ENCODE measurements around the gene CCDC85C.
"Not testable (repeated sequence)": the region's sequence is repeated elsewhere in the genome, so short reads cannot be mapped to it uniquely, and the experiment has no call there.

The CCDC85C gene

GRCh38 chr14:99603471-99604277 lies at the start of gene CCDC85C:
Gene CCDC85C (minus strand): TSS chr14:99604207. CDS start chr14:99603959, 248 bp downstream.
- DNase-seq (ENCODE audit: low read depth): no peak

DNA sequence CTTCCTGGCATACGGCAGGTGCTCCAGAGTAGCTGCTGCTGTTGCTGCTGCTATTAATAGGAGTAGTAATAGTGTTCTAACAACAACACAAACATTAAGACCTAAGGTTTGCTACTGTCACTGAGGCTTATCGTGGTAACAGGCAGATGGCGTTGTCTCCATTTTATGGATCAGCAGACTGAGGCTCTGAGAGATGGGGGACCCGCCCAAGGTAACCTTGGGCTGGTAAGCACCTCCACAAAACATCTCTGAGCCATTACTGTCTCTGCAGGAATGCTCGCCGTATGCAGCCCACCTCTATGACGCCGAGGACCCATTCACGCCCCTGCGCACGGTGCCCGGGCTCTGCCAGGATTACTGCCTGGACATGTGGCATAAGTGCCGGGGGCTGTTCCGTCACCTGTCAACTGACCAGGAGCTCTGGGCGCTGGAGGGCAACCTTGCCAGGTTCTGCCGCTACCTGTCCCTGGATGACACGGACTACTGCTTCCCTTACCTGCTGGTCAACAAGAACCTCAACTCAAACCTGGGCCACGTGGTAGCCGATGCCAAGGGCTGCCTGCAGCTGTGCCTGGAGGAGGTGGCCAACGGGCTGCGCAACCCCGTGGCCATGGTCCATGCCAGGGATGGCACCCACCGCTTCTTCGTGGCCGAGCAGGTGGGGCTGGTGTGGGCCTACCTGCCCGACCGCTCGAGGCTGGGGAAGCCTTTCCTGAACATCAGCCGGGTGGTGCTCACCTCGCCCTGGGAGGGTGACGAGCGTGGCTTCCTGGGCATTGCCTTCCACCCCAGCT lies 48.1 kb upstream of the CCDC85C start:
- H3K4me3 ChIP-seq (ENCODE audit: low read depth, low read length): no peak overlapping the region
- no peak for DNase-seq (ENCODE audit: low read depth)

More at GRCh38 chr14:99603471-99604277, at the start of gene CCDC85C:
- peak within 1 kb of the TSS; percentile 72 for H3K4me3 ChIP-seq (ENCODE audit: low read depth, low read length)

- DNase-seq (ENCODE audit: low read depth): no peak
- H3K4me3 ChIP-seq (ENCODE audit: low read depth, low read length): no peak overlapping the region
These were observed 46.2 kb upstream of the CCDC85C start for GRCh38 chr14:99650189-99650588.

DNA sequence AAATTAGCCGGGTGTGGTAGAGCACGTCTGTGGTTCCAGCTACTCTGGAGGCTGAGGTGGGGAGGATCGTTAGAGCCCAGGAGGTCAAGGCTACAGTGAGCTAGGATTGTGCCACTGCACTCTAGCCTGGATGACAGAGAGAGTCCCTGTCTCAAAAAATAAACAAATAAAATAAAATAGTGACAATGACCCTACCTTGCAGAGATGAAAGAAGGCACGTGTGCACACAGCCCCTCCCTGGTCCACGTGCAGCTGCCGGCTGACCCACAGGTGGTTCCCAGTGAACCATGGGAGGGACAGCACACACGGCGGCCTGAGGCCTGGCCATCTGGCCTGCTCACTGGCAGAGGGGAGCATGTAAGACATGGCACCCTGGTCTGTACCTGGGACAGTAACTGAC lies 45.6 kb upstream of the CCDC85C start:
- DNase-seq (ENCODE audit: low read depth): no peak
- H3K4me3 ChIP-seq (ENCODE audit: low read depth, low read length): no peak overlapping the region

GRCh38 chr14:99649219-99649618 lies 45.2 kb upstream of the CCDC85C start:
- H3K4me3 ChIP-seq (ENCODE audit: low read depth, low read length): no peak overlapping the region
- DNase-seq (ENCODE audit: low read depth): no peak

DNA sequence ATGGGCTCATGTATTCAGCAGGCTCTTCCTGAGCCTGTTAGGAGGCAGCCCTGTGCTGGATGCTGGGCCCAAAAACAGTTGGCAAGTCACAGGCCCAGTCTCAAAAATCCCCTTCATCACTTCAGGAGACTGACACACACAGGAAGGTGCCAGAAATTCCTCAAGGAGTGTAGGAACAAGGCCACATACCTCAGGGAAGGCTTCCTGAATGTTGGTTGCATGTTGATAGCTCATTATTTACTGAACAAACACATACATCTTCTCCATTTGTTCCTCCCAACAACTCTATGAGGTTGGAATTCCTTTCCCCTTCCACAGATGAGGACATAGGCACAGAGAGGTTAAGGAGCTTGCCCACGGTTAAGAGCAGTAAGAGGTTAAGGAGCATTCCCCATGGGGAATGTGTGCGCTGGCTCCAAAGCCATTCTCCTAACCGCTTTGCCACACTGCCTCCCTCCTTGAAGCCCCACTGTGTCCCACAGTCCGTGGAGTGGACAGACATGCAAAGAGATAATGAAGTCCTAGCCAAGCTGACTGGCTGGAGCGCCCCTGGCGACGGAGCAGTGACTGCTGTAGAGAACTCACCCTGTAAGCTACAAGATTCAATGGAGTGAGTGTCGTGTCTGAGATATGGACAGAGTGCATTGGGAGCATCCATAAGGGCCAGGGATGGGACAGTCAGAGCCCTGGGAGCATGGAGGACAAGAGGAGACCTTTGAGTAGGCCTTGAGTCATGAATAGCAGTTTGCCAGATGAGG lies 44.2 kb upstream of the CCDC85C start:
- H3K4me3 ChIP-seq (ENCODE audit: low read depth, low read length): no peak overlapping the region
- no peak for DNase-seq (ENCODE audit: low read depth)

DNA sequence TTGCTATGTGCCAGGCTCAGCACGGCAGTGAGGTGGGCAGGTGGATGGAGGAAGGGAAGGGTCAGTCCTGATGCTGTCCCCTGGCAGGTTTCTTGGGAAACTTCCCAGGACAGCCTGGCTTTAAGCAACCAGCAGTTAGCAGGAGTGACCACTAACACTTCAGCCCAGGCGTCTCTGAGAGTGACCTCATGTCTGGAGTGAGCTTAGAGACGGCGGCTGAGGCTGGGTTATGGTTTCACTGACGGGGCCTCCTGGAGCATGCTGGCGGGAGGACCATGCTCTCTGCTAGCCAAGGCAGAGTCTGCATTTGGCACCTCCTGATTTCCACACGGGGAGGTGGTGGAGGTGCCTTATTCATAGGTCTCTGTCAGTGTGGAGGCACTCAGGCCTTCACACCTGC lies 43.4 kb upstream of the CCDC85C start:
- H3K4me3 ChIP-seq (ENCODE audit: low read depth, low read length): no peak overlapping the region
- DNase-seq (ENCODE audit: low read depth): no peak

DNA sequence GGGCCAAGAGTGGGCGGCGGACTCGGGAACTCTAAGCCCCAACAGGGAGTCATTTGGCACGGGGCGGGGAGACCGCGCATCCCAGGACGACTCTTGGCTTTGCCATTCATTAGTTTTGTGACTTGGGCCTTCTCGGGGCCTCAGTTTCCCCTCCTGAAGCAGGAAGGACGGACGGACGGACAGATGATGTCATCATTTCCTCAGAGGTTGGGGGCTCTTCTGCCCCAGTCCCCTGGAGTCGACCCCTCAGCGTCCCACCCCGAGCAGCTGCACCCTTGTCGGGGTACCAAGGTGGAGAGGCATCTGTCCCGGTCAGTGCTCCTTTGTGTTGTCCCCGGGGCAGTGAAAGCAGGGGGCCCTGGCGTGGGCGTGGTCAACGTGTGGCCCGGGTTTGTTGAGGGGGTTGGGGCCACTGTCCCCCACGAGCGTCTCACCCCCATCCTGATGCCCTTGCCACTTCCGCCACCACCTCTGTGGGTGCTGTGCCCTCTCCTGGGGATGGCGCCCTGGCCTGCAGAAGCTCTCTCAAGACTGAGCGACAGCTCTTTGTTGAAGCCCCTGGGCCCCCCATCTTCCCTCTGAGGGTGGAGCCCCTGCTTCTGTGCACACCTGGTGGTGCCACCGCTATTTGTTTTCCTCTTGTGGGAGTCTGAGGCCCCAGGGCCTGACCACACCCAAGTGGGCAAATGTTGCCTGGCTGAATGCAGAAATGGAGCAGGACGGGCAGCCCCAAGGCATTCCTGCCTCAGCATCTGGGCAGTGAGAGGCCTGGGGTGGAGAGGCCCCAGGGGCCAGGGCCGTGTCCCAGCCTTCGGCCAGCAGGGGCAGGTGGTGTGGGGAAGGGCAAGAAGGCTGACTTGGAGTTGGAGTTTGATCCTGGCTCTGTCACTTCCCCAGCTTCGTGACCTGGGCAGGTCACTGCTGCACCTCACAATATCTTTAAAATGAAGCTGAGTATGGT lies 41.8 kb upstream of the CCDC85C start:
- peak overlapping the region; percentile 37 for H3K4me3 ChIP-seq (ENCODE audit: low read depth, low read length)
- no peak for DNase-seq (ENCODE audit: low read depth)

DNA sequence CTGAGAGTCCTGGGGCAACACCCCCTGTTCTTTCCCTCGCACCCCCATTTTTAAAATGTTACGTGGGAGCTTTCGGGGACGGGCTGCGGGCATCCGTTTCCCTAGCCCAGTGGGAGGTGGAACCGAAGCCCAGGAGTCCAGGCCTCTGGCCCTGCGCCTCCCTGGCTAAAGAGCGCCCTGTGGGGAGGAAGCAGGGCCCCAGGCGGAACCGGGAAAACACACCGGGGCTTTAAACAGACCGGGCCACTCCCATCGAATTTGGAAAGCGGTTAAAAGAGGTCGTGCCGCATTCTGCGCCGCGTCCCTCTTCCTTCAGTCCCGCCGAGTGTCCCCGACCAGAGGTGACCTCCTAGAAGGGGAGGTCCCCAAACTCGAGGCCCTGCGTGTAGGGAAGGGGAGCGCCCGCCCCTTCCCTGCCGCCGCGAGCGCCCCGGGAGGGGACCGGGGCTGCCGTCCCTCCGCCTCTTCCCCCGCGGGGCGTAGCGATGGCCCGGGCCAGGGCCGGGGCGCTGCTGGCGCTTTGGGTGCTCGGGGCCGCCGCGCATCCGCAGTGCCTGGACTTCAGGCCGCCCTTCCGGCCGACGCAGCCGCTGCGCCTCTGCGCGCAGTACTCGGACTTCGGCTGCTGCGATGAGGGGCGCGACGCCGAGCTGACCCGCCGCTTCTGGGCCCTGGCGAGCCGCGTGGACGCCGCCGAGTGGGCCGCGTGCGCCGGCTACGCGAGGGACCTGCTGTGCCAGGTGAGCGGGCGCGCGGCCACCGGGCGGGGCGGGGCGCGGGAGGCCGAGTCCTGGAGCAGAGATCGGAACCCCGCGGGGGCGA lies 40.9 kb upstream of the CCDC85C start, which contains the start of gene HHIPL1:
HHIPL1 (plus strand) TSS at position 407 of the 822 bp plus-strand sequence; CDS start at position 486, 79 bp downstream.
- H3K4me3 ChIP-seq (ENCODE audit: low read depth, low read length): peak within 1 kb of the TSS; percentile 37
- DNase-seq (ENCODE audit: low read depth): no peak

- no peak for DNase-seq (ENCODE audit: low read depth)
- H3K4me3 ChIP-seq (ENCODE audit: low read depth, low read length): no peak overlapping the region
These were observed 40.1 kb upstream of the CCDC85C start for GRCh38 chr14:99644035-99644587.

DNA sequence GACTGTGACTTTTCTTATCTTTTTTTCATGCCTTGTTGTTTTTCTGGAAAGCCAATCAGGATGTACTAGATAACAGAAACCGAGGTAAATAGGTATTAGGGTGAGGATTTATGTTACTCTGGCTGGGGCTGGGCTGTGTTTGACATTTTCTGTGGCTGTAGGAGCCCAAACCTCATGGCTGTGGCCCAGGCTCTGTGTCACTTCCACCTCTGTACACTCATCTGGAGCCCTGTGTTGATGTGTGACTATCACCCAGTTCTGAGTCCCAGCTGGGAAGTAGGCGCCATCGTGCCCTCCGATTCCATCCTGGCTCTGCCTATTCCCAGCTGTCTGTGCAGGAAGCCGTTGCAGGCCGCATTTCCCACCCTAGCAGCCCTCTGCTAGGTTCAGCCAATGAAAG lies 39.3 kb upstream of the CCDC85C start:
- H3K4me3 ChIP-seq (ENCODE audit: low read depth, low read length): no peak overlapping the region
- DNase-seq (ENCODE audit: low read depth): no peak

DNA sequence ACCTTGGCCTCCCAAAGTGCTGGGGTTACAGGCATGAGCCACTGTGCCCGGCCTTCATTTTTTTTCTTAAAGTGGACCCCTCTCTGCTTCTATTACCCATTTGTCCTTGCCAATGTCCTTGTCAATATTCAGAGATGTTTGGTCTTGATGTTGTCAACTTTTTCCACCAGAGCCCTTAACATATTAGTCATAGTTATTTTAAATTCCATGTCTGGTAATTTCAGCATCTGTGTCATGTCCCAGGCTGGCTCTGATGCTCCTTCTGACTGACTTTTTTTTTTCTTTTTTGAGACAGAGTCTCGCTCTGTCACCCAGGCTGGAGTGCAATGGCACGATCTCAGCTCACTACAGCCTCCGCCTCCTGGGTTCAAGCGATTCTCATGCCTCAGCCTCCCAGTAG lies 38.8 kb upstream of the CCDC85C start:
- H3K4me3 ChIP-seq (ENCODE audit: low read depth, low read length); DNase-seq (ENCODE audit: low read depth): not testable (repeated sequence)

GRCh38 chr14:99637624-99638023 lies 33.6 kb upstream of the CCDC85C start:
- H3K4me3 ChIP-seq (ENCODE audit: low read depth, low read length): no peak overlapping the region
- DNase-seq (ENCODE audit: low read depth): no peak

DNA sequence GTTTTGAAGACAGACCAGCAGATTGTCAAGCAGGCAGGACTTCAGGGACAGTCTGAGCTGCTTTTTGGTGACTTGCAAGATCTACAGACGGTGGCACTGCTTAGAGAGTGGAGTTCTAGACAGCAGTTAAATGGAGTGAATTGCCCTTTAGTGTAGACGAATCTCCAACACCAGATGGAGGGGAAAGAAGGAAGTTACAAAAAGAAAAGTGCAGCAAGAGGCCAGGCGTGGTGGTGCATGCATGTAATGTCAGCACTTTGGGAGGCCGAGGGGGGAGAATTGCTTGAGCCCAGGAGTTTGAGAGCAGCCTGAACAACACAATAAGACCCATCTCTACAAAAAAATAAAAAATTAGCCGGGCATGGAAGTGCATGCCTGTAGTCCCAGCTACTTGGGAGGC lies 32.5 kb upstream of the CCDC85C start:
- H3K4me3 ChIP-seq (ENCODE audit: low read depth, low read length): no peak overlapping the region
- no peak for DNase-seq (ENCODE audit: low read depth)

GRCh38 chr14:99635116-99635515 lies 31.1 kb upstream of the CCDC85C start:
- no peak for DNase-seq (ENCODE audit: low read depth)
- H3K4me3 ChIP-seq (ENCODE audit: low read depth, low read length): no peak overlapping the region

DNA sequence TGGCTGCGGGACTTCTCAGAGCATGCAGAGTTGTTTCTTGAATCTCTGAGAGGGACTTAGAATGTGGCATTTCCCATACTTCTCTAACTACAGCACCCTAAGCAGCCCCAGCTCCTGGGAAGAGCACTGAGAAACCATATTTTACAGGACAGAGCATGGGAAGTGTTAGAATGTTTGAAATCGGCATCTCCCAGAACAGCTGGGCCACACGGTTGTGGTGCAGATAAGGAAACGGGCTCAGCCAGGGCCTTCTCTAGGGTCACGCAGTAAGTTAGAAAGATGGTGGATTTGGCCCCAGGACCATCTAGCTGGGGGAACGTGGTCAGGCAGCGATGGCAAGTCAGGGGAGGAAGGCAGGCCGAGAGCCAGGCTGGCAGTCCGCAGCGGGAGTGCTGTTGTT lies 30.4 kb upstream of the CCDC85C start:
- no peak overlapping the region for H3K4me3 ChIP-seq (ENCODE audit: low read depth, low read length)
- no peak for DNase-seq (ENCODE audit: low read depth)

GRCh38 chr14:99633918-99634317 lies 29.9 kb upstream of the CCDC85C start:
- no peak overlapping the region for H3K4me3 ChIP-seq (ENCODE audit: low read depth, low read length)
- no peak for DNase-seq (ENCODE audit: low read depth)

- no peak overlapping the region for H3K4me3 ChIP-seq (ENCODE audit: low read depth, low read length)
- DNase-seq (ENCODE audit: low read depth): no peak
These were observed 29.1 kb upstream of the CCDC85C start for GRCh38 chr14:99633141-99633540.
